Hematopoietic multipotent progenitor cell (in vitro differentiated cells): ENCODE results near the gene ZNF248. TPM values are rescaled to one million over a fixed set of nuclear protein-coding genes. Genes with fewer than 3 reads are reported as not detected.

ENCODE experiments used
- DNase-seq, 3 donors: peaks; one replicate each; pipeline ENCODE4 v3.0.0-alpha.2; 2011 to 2015; ENCODE audit warnings: low read depth in 2 of 3, low spot score in 2 of 3
- total RNA-seq: library from RNA; depleted of rRNA; stranded (reverse); fragments of >200 nt; gene quantifications from one replicate; pipeline ENCODE4 v1.2.3, GENCODE V29; 2012

The ZNF248 gene
- total RNA-seq, 1 donor: 7.3 TPM

- DNase-seq: peak in 1 of 3 donors; percentile 1
These were observed 25.7 kb downstream of the ZNF248 start for GRCh38 chr10:37831495-37832333.

- no peak for DNase-seq
These were observed 30.6 kb downstream of the ZNF248 start for GRCh38 chr10:37826806-37827205.

- no peak for DNase-seq
These were observed 36.2 kb downstream of the ZNF248 start for GRCh38 chr10:37821237-37821636.

GRCh38 chr10:37819797-37820196 is 37.6 kb downstream of the ZNF248 start:
- no peak for DNase-seq

- DNase-seq: no peak
These were observed 41.1 kb downstream of the ZNF248 start for GRCh38 chr10:37816290-37816689.

DNA sequence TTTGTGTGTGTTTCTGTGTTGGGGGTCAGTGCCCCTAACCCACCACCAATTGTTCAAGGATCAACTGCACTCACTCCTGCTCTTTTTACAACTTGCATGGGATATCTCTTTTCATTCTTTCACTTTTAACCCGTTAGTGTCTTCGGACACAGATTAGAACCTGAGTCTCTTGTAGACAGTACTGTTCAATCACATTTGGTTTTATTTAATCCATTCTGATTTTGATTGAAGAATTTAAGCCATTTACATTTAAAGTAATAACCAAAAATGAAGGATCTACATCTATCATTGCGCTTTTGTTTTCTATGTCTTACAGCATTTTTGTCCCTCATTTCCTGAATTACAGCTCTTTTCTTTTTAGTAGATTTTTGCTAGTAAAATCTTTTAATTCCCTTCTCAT is 43.6 kb downstream of the ZNF248 start:
- DNase-seq: no peak

GRCh38 chr10:37812290-37812689 is 45.1 kb downstream of the ZNF248 start:
- DNase-seq: no peak

- DNase-seq: no peak
These were observed 54.1 kb downstream of the ZNF248 start for GRCh38 chr10:37803269-37803668.

DNA sequence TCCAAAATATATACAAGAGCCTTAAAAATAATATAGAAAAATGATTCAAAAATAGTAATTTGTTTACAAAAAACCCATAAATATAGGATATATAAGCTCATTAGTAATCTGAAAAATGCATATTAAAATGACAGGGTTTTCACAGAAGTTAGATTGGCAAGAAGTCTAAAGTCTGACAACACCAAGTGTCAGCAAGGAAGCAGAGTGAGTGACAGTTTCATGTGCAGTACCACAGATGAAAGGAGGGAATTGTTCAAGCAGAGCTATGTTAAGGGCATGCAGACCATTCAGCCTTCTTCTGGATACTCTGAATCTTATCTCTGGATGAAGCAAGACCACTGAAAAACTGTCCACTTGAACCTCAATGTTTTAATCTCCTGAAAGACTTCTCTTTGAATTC is 55.9 kb downstream of the ZNF248 start:
- DNase-seq: no peak

DNA sequence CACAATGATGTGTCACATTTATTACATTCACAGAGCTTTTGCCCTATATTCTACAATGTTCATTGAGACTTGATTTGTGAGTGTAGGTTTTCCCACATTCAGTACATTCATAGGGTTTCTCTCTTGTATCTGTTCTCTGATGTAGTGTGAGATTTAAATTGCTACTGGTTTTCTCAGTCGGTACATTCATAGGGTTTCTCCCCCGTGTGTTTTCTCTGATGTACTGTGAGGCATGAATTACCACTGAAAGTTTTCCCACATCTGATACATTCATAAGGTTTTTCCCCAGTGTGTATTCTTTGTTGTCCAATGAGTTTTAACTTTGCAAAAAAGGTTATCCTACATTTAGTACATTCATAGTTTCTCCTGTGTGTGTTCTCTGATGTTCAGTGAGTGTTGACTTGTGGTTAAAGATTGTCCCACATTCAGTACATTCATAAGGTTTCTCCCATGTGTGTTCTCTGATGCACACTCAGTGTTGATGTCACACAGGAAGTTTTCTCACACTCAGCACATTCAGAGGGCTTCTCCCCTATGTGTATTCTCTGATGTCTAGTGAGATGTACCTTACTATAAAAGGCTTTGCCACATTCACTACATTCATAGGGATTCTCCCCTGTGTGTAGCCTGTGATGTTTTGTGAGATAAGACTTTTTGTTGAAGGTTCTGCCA is 63.0 kb downstream of the ZNF248 start:
- no peak for DNase-seq

DNA sequence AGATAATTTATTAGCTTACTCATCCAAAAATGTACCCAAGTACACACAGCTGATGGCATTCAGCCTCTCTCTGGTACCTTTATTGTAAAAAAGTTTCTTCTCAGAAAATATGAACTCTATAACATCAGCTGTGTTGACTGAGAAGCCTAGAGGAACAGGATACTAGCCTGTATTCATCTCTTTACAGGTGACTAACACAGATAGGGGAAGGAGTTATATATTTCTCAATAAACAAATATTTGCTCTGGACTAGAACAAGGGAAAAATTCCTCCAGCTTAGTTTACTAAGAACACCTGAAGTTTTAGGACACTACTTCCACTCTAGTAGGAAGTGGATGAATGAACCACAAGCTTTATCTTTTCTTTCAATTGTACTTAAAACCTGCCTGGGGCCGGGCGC is 67.8 kb downstream of the ZNF248 start:
- no peak for DNase-seq

DNA sequence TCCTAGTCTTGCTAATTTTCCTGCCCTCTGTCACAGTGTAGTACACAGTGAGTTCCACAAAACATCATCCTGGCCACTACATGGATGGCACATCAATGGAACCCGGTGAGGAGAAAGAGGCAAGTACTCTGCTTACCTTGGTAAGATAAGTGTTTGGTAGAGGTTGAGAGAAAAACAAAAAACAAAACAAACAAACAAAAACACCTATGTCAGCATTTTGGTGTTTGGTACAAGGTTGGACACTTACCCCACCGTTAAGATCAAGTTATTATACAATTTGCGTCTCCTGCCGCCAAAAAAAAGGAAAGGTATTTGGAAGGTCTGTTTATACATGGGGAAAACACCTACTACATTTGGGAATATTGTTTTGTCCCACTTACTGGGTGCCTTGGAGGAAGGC is 72.7 kb downstream of the ZNF248 start:
- DNase-seq: no peak

DNA sequence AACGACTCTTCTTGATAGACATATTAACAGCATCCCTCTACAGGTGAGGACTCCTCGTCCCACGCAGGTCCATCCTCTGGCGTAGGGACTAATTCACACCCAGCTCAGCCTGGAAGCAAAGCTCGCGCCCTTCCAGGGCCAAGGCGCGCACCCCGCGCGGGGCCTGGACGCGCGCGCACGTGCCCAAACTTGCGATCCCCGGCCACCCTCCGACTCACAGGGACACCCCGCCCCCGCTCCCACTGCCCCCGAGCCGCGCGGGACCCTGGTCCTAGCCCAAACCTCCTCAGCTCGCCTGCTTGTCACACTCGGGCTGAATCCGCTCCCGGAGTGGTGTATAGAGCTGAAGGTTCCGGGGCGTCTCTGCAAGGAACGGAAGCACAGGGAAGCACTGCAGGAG is 76.9 kb downstream of the ZNF248 start:
- no peak for DNase-seq

- DNase-seq: no peak
These were observed 80.4 kb downstream of the ZNF248 start for GRCh38 chr10:37777056-37777455.

GRCh38 chr10:37775612-37776011 is 81.8 kb downstream of the ZNF248 start:
- DNase-seq: no peak

- DNase-seq: no peak
These were observed 83.1 kb downstream of the ZNF248 start for GRCh38 chr10:37774351-37774750.

GRCh38 chr10:37765216-37765615 is 92.2 kb downstream of the ZNF248 start:
- no peak for DNase-seq

GRCh38 chr10:37763132-37763531 is 94.3 kb downstream of the ZNF248 start:
- DNase-seq: no peak

DNA sequence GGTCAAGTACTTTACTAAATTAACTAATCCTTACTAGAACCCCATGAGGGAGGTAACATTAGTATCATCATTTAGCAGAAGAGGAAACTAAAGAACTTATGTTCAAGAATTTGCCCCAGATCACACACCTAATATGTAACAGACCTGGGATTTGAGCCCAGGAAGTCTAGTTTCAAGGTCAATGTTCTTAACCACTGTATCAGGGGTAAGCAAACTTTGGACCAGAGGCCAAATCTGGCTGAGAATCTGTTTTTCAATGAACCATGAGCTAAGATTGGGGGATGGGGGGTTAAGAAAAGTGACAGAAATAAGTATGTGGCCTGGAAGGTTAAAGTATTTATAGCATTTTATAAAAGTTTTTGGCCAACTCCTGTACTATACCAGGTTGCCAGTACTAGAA is 95.1 kb downstream of the ZNF248 start:
- DNase-seq: no peak

GRCh38 chr10:37760817-37761216 is 96.6 kb downstream of the ZNF248 start:
- DNase-seq: no peak

GRCh38 chr10:37758074-37758473 is 99.3 kb downstream of the ZNF248 start:
- no peak for DNase-seq
